HepG2 (cell line): ENCODE data around the gene GFER. TPM values are rescaled to one million over a fixed set of nuclear protein-coding genes. Genes with fewer than 3 reads are reported as not detected.

Experiments
- AKNA ChIP-seq: sonication (generic); formaldehyde crosslinking; IDR thresholded peaks from 2 replicates; pipeline ENCODE4 v1.4.0; 2020; ENCODE audit warnings: missing genetic modification reagents, borderline replicate concordance
- CEBPB ChIP-seq: IDR thresholded peaks from 2 replicates; pipeline ENCODE4 v1.6.1; 2011; ENCODE audit warnings: low read depth, low read length, improper control_type of control experiment, borderline replicate concordance
- CEBPG ChIP-seq: IDR thresholded peaks from 2 replicates; pipeline ENCODE4 v1.6.1; 2016
- CHCHD3 ChIP-seq: sonication (generic); formaldehyde crosslinking; IDR thresholded peaks from 2 replicates; pipeline ENCODE4 v1.8.0; 2022; ENCODE audit warnings: mild to moderate bottlenecking, missing genetic modification reagents, moderate library complexity
- FOXA1 ChIP-seq, 2 experiments: fragments of 450-650 bp in 1 of 2; sonication (generic) in 1 of 2; formaldehyde crosslinking in 1 of 2; IDR thresholded peaks; 2 replicates each; pipeline versions ENCODE4 v1.4.0 to v1.6.1; 2016 to 2020; ENCODE audit warnings: missing genetic modification reagents in 1 of 2
- GFI1 ChIP-seq: sonication (generic); formaldehyde crosslinking; IDR thresholded peaks from 2 replicates; pipeline ENCODE4 v1.5.0; 2020; ENCODE audit warnings: missing genetic modification reagents, mild to moderate bottlenecking, borderline replicate concordance
- LBX2 ChIP-seq: sonication (generic); formaldehyde crosslinking; IDR thresholded peaks from 2 replicates; pipeline ENCODE4 v1.5.0; 2020; ENCODE audit warnings: missing genetic modification reagents, mild to moderate bottlenecking, borderline replicate concordance
- MAF1 ChIP-seq: sonication (generic); formaldehyde crosslinking; IDR thresholded peaks from 2 replicates; pipeline ENCODE4 v1.5.0; 2020; ENCODE audit warnings: missing genetic modification reagents, borderline replicate concordance
- MTF1 ChIP-seq: sonication (generic); formaldehyde crosslinking; IDR thresholded peaks from 2 replicates; pipeline ENCODE4 v1.5.0; 2020; ENCODE audit warnings: missing genetic modification reagents
- NCOR1 ChIP-seq: fragments of 200-600 bp; sonication (generic); IDR thresholded peaks from 2 replicates; pipeline ENCODE4 v1.7.0; 2017; ENCODE audit warnings: antibody characterized with exemption, low read length, borderline replicate concordance
- NFKBIZ ChIP-seq: IDR thresholded peaks from 2 replicates; pipeline ENCODE4 v1.6.1; 2018; ENCODE audit warnings: missing genetic modification reagents, missing compliant biosample characterization
- NRL ChIP-seq: sonication (generic); formaldehyde crosslinking; IDR thresholded peaks from 2 replicates; pipeline ENCODE4 v1.5.0; 2020; ENCODE audit warnings: missing genetic modification reagents, mild to moderate bottlenecking, moderate library complexity, borderline replicate concordance
- RBAK ChIP-seq: sonication (generic); formaldehyde crosslinking; IDR thresholded peaks from 2 replicates; pipeline ENCODE4 v1.5.1; 2020; ENCODE audit warnings: mild to moderate bottlenecking, missing genetic modification reagents
- SALL2 ChIP-seq: sonication (generic); formaldehyde crosslinking; IDR thresholded peaks from 2 replicates; pipeline ENCODE4 v1.8.1; 2023; ENCODE audit warnings: mild to moderate bottlenecking, missing genetic modification reagents, inconsistent platforms
- SPEN ChIP-seq: sonication (generic); formaldehyde crosslinking; IDR thresholded peaks from 2 replicates; pipeline ENCODE4 v1.5.1; 2020; ENCODE audit warnings: low read depth, mild to moderate bottlenecking, missing genetic modification reagents
- ZC3H4 ChIP-seq: sonication (generic); formaldehyde crosslinking; IDR thresholded peaks from 2 replicates; pipeline ENCODE4 v1.4.0; 2020; ENCODE audit warnings: missing genetic modification reagents, borderline replicate concordance
- ZFYVE20 ChIP-seq: sonication (generic); formaldehyde crosslinking; IDR thresholded peaks from 2 replicates; pipeline ENCODE4 v1.8.0; 2023; ENCODE audit warnings: low read depth, mild to moderate bottlenecking, moderate library complexity, missing genetic modification reagents, borderline replicate concordance
- ZNF496 ChIP-seq: sonication (generic); formaldehyde crosslinking; IDR thresholded peaks from 2 replicates; pipeline ENCODE4 v1.8.1; 2023; ENCODE audit warnings: mild to moderate bottlenecking, moderate library complexity, missing genetic modification reagents; ENCODE audit not compliant: insufficient replicate concordance
- ZNF672 ChIP-seq: sonication (generic); formaldehyde crosslinking; IDR thresholded peaks from 2 replicates; pipeline ENCODE4 v1.8.1; 2022; ENCODE audit warnings: missing genetic modification reagents
- ZNF784 ChIP-seq: sonication (generic); formaldehyde crosslinking; IDR thresholded peaks from 2 replicates; pipeline ENCODE4 v1.5.1; 2020; ENCODE audit warnings: missing genetic modification reagents, mild to moderate bottlenecking, borderline replicate concordance
- ZSCAN12 ChIP-seq: sonication (generic); formaldehyde crosslinking; IDR thresholded peaks from 2 replicates; pipeline ENCODE4 v1.9.0; 2021; ENCODE audit warnings: mild to moderate bottlenecking, missing genetic modification reagents
- ZSCAN22 ChIP-seq: sonication (generic); formaldehyde crosslinking; IDR thresholded peaks from 2 replicates; pipeline ENCODE4 v1.4.0; 2020; ENCODE audit warnings: mild to moderate bottlenecking, missing genetic modification reagents
- ZSCAN25 ChIP-seq: sonication (generic); formaldehyde crosslinking; IDR thresholded peaks from 2 replicates; pipeline ENCODE4 v1.8.0; 2022; ENCODE audit warnings: mild to moderate bottlenecking, missing genetic modification reagents
- ZSCAN29 ChIP-seq: sonication (generic); formaldehyde crosslinking; conservative IDR thresholded peaks from 2 replicates; pipeline ENCODE4 v1.4.0; 2020; ENCODE audit warnings: mild to moderate bottlenecking, missing genetic modification reagents
- polyA plus RNA-seq, 8 experiments: library from polyadenylated mRNA; depleted of rRNA in 3 of 8; stranded (reverse) in 7 of 8; unstranded in 1 of 8; fragments of >200 nt; fragmentation: Illumina TruSeq in 4 of 8; extraction: Trizol in 4 of 8; gene quantifications; 2 replicates each; pipeline versions ENCODE4 v1.2.1 to v1.2.3, GENCODE V29; 2011 to 2016; ENCODE audit warnings: low read depth in 4 of 8, missing spikeins in 1 of 8, mixed read lengths in 1 of 8; ENCODE audit not compliant: insufficient read depth in 1 of 8
- total RNA-seq, 5 experiments: library from RNA; depleted of rRNA; stranded (reverse); fragments of >200 nt; fragmentation: Illumina TruSeq; extraction: Trizol; gene quantifications; 2 replicates each; pipeline ENCODE4 v1.2.3, GENCODE V29; 2016; ENCODE audit warnings: low read depth in 1 of 5

GFER gene
- total and polyA plus RNA-seq, 2 of the 13 experiments (the other 11 are each of a cell fraction or from before 2014, with no cell fraction given) = 28.6 to 71.7 TPM

DNA sequence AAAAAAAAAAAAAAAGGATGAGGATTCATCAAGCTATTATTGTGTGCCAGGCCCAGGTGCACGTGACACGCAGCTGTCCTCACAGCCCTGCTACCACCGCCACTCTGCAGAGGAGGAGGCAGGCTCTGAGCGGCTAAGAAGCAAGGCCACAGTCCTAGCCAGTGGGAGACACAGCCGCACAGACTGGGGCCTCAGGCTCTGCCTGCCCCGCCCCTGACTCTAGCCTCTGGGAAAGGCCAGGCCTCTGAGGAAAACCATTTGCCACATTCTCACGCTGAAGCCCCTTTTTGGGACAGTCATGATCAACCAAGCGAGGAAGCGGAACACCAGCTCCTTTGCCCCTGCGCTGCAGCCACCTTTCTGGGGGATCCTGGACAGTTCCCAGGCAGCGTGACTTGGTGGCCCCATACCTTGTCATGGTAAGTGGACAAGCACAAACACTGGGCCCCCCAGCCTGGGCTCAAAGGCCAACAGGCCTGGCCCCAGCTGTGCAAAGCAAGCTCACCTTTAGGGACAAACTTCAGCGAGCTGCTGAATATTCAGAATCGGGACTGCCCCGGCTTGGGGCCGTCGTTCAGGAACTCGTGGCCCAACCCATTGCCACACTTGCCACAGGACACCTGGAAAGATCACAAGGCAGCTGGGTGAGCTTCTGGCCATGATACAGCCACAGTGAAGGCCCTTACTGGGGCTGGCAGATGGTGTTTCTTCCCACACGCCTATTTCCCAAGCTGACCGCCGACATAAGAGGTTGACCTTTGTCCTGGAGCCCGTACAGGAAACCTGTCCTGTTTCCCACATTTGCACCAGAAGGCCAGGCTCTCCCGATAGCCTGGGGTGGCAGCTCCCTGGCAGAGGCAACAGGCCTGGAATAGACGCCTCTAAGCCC lies 43.5 kb upstream of the GFER start (continued):
- 0 out of 2 replicates have a peak, but pooled peaks have one; percentile 20 for TF ChIP-seq SALL2
- TF ChIP-seq ZFYVE20 (CRISPR knock-in tag) = no peak
- no peak for TF ChIP-seq AKNA (CRISPR knock-in tag)
- TF ChIP-seq CEBPB = peak; percentile 51; the same call in 1 of the 2 replicates
- no peak for TF ChIP-seq ZSCAN12 (CRISPR knock-in tag)
- TF ChIP-seq ZSCAN22 (CRISPR knock-in tag) = no peak
- TF ChIP-seq FOXA1 (IDR thresholded peaks at IDR 0.05) = 0 out of 2 replicates have a peak, but pooled peaks have one; percentile 8
- peak; percentile 83 for TF ChIP-seq FOXA1 (CRISPR knock-in tag; IDR thresholded peaks at IDR 0.05)
- TF ChIP-seq ZNF784 = peak; percentile 24; the same call in 1 of the 2 replicates
- no peak for TF ChIP-seq MTF1 (CRISPR knock-in tag)
- 0 out of 2 replicates have a peak, but pooled peaks have one; percentile 10 for TF ChIP-seq NRL (CRISPR knock-in tag)
- peak; percentile 83; the same call in 1 of the 2 replicates for TF ChIP-seq ZC3H4 (CRISPR knock-in tag)
- TF ChIP-seq LBX2 (CRISPR knock-in tag) = no peak
- peak; percentile 68 for TF ChIP-seq NFKBIZ (CRISPR knock-in tag)
- TF ChIP-seq SPEN (CRISPR knock-in tag) = peak; percentile 33
- peak; percentile 57 for TF ChIP-seq CEBPG (CRISPR knock-in tag)
- TF ChIP-seq GFI1 (CRISPR knock-in tag) = no peak
- 0 out of 2 replicates have a peak, but pooled peaks have one; percentile 33 for TF ChIP-seq ZNF672 (CRISPR knock-in tag)
- TF ChIP-seq RBAK (CRISPR knock-in tag) = no peak
- peak; percentile 69 for TF ChIP-seq ZSCAN25
- no peak for TF ChIP-seq ZNF496 (CRISPR knock-in tag)
- peak; percentile 70; the same call in 1 of the 2 replicates for TF ChIP-seq ZSCAN29
- TF ChIP-seq CHCHD3 (CRISPR knock-in tag) = no peak
- no peak for TF ChIP-seq MAF1 (CRISPR knock-in tag)
- TF ChIP-seq NCOR1 = peak; percentile 82
